ENCODE measurements around the gene ZNF830. TPM values are rescaled to one million over a fixed set of nuclear protein-coding genes. Genes with fewer than 3 reads are reported as not detected.

The ZNF830 gene
- total and polyA plus RNA-seq, 2 of the 13 experiments (the other 11 are each of a cell fraction or from before 2014, with no cell fraction given), result 6.1 to 19.0 TPM

- WGBS (ENCODE audit: low lambda C conversion rate), result 0% methylated on average over 1 of the region's 1 CpG
- FAIRE-seq, result no peak
- H3K79me2 ChIP-seq (ENCODE audit: insufficient read depth, low read length), result no peaks in the 10 kb centered on the region
- H3K27ac ChIP-seq (ENCODE audit: extremely low read length, insufficient read depth, low read length), result no peak overlapping the region
- CTCF ChIA-PET (ENCODE audit: low intra/inter-chr PET ratio, low total read pairs), result no interaction called here
- no TSS peak for BruUV-seq (replicated peaks)
- POLR2A ChIA-PET, result no interaction called here
- DNase-seq (ENCODE audit: low spot score), result no peak
- H3K9me3 ChIP-seq (ENCODE audit: low read length), result no peaks in the 10 kb centered on the region
- no peak overlapping the region for H2AFZ ChIP-seq (ENCODE audit: low read length)
- H4K20me1 ChIP-seq (ENCODE audit: insufficient read depth, low read length), result no peaks in the 10 kb centered on the region
- in situ Hi-C loops (cut with HindIII; ENCODE audit: extremely low pct_ligation_motif_present, low pct_unique_long_range_greater_than_20kb), result no loop called here
- TF ChIP-seq HMGA1 (CRISPR knock-in tag; conservative IDR thresholded peaks at IDR 0.05) (no peak), ZSCAN21 (CRISPR knock-in tag; IDR thresholded peaks at IDR 0.05; ENCODE audit: borderline replicate concordance) (no peak), ZNF235 (CRISPR knock-in tag; IDR thresholded peaks at IDR 0.05; ENCODE audit: borderline replicate concordance) (no peak), ZNF20 (CRISPR knock-in tag; IDR thresholded peaks at IDR 0.05) (no peak), RBM39 (IDR thresholded peaks at IDR 0.05; ENCODE audit: low read depth, low read length, poor library complexity, severe bottlenecking) (no peak), JUN (CRISPR knock-in tag; IDR thresholded peaks at IDR 0.05) (no peak), MAF1 (CRISPR knock-in tag; IDR thresholded peaks at IDR 0.05; ENCODE audit: borderline replicate concordance) (no peak), POLR2AphosphoS2 (IDR thresholded peaks at IDR 0.05; ENCODE audit: low read depth, low read length) (no peak)
- TF ChIP-seq, protein P1, sequence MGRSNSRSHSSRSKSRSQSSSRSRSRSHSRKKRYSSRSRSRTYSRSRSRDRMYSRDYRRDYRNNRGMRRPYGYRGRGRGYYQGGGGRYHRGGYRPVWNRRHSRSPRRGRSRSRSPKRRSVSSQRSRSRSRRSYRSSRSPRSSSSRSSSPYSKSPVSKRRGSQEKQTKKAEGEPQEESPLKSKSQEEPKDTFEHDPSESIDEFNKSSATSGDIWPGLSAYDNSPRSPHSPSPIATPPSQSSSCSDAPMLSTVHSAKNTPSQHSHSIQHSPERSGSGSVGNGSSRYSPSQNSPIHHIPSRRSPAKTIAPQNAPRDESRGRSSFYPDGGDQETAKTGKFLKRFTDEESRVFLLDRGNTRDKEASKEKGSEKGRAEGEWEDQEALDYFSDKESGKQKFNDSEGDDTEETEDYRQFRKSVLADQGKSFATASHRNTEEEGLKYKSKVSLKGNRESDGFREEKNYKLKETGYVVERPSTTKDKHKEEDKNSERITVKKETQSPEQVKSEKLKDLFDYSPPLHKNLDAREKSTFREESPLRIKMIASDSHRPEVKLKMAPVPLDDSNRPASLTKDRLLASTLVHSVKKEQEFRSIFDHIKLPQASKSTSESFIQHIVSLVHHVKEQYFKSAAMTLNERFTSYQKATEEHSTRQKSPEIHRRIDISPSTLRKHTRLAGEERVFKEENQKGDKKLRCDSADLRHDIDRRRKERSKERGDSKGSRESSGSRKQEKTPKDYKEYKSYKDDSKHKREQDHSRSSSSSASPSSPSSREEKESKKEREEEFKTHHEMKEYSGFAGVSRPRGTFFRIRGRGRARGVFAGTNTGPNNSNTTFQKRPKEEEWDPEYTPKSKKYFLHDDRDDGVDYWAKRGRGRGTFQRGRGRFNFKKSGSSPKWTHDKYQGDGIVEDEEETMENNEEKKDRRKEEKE (IDR thresholded peaks at IDR 0.05), result no peak
- TF ChIP-seq, protein P2, sequence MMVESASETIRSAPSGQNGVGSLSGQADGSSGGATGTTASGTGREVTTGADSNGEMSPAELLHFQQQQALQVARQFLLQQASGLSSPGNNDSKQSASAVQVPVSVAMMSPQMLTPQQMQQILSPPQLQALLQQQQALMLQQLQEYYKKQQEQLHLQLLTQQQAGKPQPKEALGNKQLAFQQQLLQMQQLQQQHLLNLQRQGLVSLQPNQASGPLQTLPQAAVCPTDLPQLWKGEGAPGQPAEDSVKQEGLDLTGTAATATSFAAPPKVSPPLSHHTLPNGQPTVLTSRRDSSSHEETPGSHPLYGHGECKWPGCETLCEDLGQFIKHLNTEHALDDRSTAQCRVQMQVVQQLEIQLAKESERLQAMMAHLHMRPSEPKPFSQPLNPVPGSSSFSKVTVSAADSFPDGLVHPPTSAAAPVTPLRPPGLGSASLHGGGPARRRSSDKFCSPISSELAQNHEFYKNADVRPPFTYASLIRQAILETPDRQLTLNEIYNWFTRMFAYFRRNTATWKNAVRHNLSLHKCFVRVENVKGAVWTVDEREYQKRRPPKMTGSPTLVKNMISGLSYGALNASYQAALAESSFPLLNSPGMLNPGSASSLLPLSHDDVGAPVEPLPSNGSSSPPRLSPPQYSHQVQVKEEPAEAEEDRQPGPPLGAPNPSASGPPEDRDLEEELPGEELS (CRISPR knock-in tag; IDR thresholded peaks at IDR 0.05), result no peak
- H3K36me3 ChIP-seq (replicated peaks in 1 of 2; ENCODE audit: control insufficient read depth in 1 of 2, insufficient read depth in 2 of 2, low read length in 2 of 2), result no peaks in the 10 kb centered on the region
- H3K27me3 ChIP-seq (ENCODE audit: control insufficient read depth in 1 of 2, insufficient read depth in 2 of 2, low read length in 2 of 2), result 0 out of 5 replicates have a peak, but pooled peaks cover 0 to 7% of the 10 kb centered on the region in 2 experiments
- H3K9ac ChIP-seq (ENCODE audit: insufficient read depth, low read depth, low read length), result no peak overlapping the region
- ATAC-seq, result no peak
- peaks cover 18% of the 10 kb centered on the region for H3K4me1 ChIP-seq (ENCODE audit: insufficient read depth, low read length)
- no peak overlapping the region for H3K4me3 ChIP-seq (replicated peaks in 1 of 3; ENCODE audit: insufficient read depth in 1 of 3, low read depth in 2 of 3, low read length in 3 of 3)
- H3K4me2 ChIP-seq (ENCODE audit: low read depth, low read length), result no peak overlapping the region
- intact Hi-C loops (cut with micrococcal nuclease; ENCODE audit: unreplicated experiment), result no loop called here
Observed at GRCh38 chr17:34913001-34913400, 48.3 kb upstream of the ZNF830 start.
